Measurements from ENCODE around the gene DIDO1. TPM values are rescaled to one million over a fixed set of nuclear protein-coding genes. Genes with fewer than 3 reads are reported as not detected.

The DIDO1 gene
- total and polyA plus RNA-seq, 2 of the 13 experiments (the other 11 are each of a cell fraction or from before 2014, with no cell fraction given) = 75.0 to 75.1 TPM

- no peak for TF ChIP-seq DNMT3B (CRISPR knock-in tag; conservative IDR thresholded peaks at IDR 0.05)
- no peak for TF ChIP-seq ZNF460 (CRISPR knock-in tag; IDR thresholded peaks at IDR 0.05; ENCODE audit: borderline replicate concordance)
- TF ChIP-seq AKNA (CRISPR knock-in tag; IDR thresholded peaks at IDR 0.05; ENCODE audit: borderline replicate concordance) = 0 out of 2 replicates have a peak, but pooled peaks have one; percentile 27
- TF ChIP-seq TBX3 (IDR thresholded peaks at IDR 0.05; ENCODE audit: borderline replicate concordance) = no peak
- TF ChIP-seq TFDP1 (CRISPR knock-in tag; IDR thresholded peaks at IDR 0.05; ENCODE audit: borderline replicate concordance) = peak; percentile 28; the same call in 1 of the 2 replicates
- TF ChIP-seq PHF5A (CRISPR knock-in tag; IDR thresholded peaks at IDR 0.05; ENCODE audit: low read depth, unreplicated experiment) = no peak
- TF ChIP-seq NFATC3 (CRISPR knock-in tag; IDR thresholded peaks at IDR 0.05) = 0 out of 2 replicates have a peak, but pooled peaks have one; percentile 75
- TF ChIP-seq NR0B2 (CRISPR knock-in tag; IDR thresholded peaks at IDR 0.05) = no peak; the same call in 1 of the 2 replicates
- no peak for TF ChIP-seq RAD21 (CRISPR knock-in tag; IDR thresholded peaks at IDR 0.05)
- no peak for TF ChIP-seq HMG20B (CRISPR knock-in tag; conservative IDR thresholded peaks at IDR 0.05)
- no peak; the same call in 1 of the 2 replicates for TF ChIP-seq ZNF530 (CRISPR knock-in tag; IDR thresholded peaks at IDR 0.05; ENCODE audit: low read depth)
- no peak for TF ChIP-seq ARNT (IDR thresholded peaks at IDR 0.05)
- TF ChIP-seq HNRNPK (IDR thresholded peaks at IDR 0.05; ENCODE audit: low read depth, low read length, poor library complexity, severe bottlenecking) = no peak
- TF ChIP-seq ZMYM2 (CRISPR knock-in tag; IDR thresholded peaks at IDR 0.05) = no peak
- TF ChIP-seq MTERF4 (CRISPR knock-in tag; IDR thresholded peaks at IDR 0.05) = no peak; the same call in 1 of the 2 replicates
- no peak for TF ChIP-seq RBM22 (optimal IDR thresholded peaks at IDR 0.05; ENCODE audit: low read length)
- 0 out of 2 replicates have a peak, but pooled peaks have one; percentile 14 for TF ChIP-seq ZNF761 (CRISPR knock-in tag; conservative IDR thresholded peaks at IDR 0.05)
- no peak for TF ChIP-seq NFE2 (CRISPR knock-in tag; IDR thresholded peaks at IDR 0.05)
- TF ChIP-seq HES4 (CRISPR knock-in tag; IDR thresholded peaks at IDR 0.05; ENCODE audit: borderline replicate concordance) = peak; percentile 88
- no peak for TF ChIP-seq CREM (IDR thresholded peaks at IDR 0.05)
- TF ChIP-seq CREM (CRISPR knock-in tag; IDR thresholded peaks at IDR 0.05) = 0 out of 2 replicates have a peak, but pooled peaks have one; percentile 20
- TF ChIP-seq SMARCE1 (IDR thresholded peaks at IDR 0.05; ENCODE audit: borderline replicate concordance) = no peak
- no peak for TF ChIP-seq ZNF841 (CRISPR knock-in tag; IDR thresholded peaks at IDR 0.05; ENCODE audit: borderline replicate concordance)
Measured at GRCh38 chr20:62925420-62926228, 681 bp downstream of the DIDO1 start (continued).

All from HepG2 (cell line).